ENCODE measurements around the gene NEURL1.

The NEURL1 gene

DNA sequence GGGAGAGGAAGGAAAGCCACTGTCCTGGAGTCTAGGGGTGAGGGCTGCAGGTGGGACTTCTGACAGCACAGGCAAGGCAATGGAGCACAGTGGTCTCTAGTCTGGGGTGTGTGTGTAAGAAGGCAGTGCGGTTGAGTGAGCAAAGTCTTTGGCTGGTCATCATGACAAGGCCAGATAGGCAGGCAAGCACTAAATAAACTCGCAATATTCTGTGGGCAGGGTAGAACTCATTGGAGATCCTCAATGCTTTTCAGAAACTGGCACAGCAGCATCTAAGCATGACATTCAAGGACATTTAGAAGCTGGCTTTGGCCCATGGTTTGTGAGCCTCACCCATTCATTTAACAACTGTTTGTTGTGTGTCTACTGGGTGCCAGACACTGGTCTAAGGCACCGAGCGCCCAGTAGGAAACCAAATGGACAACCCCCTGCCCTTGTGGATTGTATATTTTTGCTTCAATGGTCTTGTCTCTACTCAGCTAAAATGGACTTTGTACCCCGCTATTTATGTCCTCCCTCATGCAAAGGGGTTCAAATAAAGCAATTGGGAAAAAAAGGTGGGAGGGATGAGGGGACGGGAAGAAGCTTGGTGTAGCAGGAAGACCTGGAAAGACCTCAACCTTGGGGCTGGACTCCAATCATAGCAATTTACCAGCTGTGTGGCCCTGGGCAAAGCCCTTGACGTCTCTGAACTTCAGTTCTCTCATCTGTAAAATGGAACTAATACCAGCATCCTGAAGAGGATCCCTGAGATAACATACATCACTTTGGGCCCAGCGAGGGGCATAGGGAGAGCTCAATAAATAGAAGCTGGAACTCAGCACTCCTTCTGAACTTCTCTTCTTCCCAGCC, 116.0 kb downstream of the NEURL1 start:
- no peak for DNase-seq

DNA sequence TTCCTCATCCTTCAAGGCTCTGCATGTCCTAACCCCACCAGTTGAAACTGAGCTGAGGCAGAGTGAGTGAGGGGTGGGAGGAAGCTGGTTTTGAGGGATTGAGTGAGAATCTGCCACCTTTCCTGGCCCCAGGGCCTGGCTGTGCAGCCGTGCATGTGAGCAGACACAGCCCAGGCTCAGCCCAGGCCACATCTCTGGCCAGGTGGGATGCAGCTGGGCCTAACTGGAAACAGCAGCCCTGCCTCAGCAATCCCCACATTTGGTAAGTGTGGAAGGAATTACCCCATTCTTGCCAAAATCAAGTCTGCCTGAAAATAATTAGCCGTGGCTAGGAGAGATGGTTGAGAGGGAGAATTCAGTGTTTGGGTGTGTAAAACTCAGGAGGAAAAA, 116.6 kb downstream of the NEURL1 start:
- no peak for DNase-seq

DNA sequence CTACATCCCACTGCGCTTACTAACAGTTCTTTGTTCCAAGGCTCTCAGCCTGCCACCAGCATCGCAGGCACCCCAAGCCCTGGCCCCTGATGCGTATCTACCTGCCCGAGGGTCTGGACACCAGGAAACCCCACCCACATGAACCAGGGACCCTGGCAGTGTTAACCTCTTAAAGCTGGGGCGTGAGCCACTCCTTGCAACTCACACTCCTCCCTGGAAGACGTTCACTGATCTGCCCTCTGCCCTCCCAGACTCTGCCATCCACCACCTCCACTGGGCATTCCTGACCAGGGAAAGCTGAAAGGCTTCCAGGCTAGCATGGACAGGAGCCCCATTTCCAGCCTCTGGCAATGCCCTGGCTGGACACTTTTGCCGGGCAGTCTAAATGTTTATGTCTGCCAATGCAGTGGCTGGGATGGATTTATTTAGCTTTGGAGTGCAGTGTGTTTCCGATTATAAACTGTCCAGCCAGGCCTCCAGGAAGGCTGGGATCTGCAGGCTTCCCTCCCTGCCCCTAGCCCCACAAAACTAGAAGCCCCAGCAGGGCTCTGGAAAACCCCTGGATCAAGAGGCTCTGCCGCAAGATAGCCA, 117.5 kb downstream of the NEURL1 start:
- no peak for DNase-seq

DNA sequence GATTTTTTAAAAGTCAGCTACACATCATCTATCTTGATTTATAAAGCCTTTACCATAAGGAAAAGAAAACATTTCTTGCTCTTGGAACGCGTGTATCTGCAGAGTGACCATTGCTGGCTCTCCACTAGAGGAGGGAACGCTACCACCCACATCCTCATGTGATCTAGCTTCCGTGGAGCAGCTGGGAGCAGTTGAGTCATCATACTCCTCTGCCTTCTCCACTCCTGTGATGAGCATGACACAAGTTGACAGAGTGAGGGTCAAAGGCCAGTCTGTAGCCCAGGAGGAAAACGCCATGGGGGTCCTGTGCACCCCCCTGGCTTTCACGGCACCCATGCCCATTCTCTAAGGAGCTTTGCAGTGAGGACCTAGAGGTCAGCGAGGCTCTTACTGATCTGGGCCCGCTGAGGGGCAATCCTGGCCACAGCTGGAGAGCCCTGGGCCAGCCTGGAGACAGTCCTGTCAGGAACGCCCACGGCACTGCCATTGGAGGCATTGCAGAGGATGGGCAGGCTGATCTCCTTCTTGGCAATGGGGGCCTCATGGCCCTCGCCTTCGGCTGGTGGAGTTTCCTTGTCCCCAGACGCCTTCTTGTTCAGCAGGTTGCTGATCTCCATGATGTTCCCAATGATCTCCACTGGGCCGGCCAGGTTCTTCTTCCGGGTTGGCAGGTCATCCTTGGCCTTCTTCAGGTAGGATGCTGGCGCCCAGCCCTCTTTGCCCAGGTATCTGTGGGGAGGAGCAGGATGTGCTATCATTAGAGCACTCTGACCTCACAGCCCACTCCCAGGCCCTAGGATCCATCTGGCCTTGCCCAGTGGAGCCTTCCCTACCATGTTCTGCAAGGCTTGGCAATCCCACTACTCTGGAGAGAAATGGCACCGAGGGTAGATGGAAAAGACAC, 119.2 kb downstream of the NEURL1 start:
- DNase-seq: no peak

DNA sequence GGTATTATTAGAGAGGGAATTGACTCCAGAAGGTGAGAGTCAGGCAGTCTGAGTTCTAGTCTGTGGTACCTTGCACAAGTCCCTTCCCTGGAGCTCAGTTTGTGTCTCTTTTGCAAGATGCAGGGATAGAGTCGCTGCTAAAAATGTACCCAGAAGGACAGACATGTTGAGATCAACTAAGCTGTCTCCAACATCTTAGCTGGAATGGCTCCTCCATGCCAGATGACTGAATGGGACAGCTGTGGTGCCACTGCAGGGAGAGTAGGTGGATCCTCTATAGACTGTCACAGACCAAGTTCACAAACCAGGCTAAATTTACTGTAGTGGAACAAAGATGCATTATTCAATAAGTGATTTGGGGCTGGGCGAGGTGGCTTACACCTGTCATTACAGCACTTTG, 120.1 kb downstream of the NEURL1 start:
- no peak for DNase-seq

DNA sequence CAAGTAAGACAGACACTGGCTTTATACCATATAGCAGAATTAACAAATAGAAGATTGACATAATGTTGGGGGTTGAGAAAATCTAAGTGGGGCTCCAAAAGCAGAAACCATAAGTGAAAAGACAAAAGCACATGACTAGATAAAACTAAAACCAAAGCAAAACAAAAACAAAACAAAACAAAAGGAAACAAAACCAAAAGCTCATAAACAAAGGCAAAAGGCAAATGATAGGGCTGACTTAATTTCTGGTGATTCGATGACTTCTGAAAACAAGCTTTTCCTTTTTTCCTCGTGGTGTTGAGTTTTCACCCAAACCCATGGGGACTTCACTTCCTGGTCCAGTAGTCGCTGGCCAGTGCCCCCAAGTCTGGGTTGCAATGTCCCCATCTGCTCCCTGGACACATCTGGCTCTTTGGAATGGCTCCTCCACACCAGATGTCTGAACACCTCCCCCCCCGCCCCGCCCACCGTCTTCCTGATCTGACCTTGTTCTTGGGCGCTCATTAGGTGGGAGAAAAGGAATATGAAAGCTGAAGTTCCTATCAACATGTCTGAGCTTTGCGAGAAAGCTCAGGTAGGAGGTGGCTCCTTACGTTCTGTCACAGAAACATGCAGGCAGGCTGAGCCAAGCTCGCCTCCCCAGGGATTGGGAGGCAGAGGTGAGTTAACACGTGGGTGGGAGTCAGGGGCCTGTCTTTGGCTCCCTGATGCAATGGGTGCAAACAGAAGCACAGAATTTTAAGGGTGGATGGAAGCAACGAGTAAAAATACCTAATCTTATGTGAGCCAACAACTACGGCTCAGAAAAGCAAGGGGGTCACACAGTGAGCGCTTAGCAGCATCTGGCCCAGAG, 121.0 kb downstream of the NEURL1 start:
- no peak for DNase-seq

DNA sequence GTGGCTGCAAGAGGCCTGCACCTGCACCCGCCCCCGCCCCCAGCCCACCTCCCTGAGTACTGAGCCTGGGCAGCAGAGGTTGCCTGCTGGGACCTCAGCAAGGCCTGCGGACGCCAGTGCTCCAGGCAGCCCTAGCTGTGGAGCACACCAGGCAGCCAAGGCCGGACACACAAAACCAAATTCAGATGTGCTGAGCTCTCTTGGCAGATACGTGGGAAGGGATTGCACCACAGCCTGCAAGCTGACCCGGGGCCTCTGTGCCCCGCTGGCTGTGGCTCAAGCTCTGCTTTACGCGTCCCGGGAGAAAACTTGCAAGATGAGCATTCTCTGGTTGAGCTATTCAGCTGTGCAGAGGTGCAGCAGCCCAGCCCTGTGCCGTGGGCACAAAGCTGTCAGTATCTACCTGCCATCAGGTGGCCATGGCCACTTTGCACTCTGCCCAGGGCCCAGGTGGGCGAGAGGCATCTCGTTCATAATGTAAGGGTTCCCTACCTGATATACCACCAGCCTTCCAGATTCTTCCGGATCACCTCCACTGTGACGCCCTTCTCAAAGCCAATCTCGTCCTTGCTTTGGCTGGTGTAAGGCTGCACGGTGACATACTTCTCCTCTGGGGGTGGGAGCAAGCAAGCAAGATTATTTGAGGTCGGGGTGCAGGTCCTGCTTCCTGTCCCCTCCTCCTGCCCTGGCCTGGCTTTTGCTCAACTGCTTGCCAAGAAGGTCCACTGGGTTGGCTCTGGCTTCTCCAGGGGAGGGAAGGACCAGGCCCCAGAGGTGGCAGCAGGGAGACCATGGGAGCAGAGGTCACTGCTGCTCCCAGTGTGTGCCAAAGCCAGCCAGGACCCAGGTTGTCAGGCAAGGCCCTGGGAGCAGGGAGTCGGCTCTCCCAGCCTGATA, 123.4 kb downstream of the NEURL1 start:
- no peak for DNase-seq

DNA sequence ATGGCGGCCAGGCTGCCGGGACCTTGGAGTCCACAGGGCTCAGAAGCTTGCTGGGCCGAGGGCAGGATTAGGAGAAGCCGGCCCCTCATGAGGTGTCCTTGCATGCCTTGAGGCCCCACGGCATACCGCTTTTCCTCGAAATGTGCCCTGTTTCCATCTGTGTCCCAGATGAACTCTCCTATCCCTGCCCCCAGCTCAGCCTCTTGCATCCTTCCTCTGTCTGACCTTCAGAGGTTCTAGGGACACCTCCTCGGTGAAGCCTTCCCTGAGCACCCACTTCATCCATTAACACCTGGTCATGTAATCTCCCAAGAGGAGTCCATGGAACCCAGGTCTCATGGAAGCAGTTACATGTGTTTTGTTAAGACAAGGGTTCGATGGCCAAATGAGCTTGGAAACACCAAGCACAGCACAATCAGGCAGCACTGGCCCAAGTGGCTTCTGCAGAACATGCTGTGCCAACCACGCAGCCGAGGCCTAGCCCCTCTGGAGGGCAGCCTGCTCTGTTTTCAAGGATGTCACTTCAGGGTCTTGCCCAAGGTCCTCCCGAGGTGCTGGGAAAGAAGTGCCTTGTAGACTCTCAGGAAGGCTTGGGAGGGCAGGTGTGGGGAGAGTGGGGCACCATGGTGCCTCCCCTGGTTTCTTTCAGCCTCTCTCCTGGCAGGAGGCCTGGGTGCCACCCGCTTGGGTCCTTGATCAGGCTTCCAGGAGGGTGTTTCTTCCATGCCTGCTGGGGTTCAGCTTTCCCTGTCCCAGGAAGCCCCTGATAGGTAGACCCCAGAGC, 124.3 kb downstream of the NEURL1 start:
- no peak for DNase-seq

DNA sequence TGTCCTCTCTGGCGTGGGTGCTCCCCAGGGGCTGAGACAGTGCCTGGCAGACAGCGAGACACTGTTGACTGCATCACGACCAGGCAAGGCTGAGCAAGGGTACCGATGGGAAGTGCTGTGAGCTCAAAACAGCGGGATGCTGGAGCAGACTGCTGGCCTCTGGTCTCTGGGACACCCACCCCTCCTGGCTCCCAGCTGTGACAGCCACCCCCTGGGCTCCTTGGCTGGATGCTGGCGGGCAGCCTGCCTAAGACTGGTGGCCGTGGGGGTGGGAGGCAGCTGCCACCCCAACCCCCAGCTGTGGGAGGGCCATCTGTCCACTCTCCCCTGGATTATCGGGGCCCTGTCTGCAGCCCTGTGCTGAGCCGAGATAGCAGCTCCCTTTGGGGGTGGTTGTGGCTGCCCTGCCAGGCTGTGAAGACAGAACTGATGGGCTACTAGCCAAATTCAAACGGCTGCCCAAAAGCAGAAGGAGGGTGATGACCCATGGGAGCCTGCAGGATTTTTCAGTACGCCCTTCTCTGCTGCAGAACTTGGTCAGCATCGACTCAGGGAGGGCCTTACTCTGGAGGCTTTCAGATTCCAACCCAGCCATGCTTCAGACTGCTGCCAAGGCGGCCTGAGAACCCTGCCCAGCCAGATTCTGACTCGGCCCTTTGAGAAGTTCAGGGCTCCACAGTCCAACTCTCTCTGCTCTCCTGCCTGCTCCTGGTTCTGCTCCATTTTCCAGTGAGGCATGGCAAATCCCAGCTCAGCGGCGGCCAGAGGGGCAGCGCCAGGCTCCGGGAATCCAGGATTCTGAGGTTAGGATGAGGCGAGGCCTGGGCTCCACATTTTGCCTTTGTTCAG, 125.3 kb downstream of the NEURL1 start:
- DNase-seq: no peak

DNA sequence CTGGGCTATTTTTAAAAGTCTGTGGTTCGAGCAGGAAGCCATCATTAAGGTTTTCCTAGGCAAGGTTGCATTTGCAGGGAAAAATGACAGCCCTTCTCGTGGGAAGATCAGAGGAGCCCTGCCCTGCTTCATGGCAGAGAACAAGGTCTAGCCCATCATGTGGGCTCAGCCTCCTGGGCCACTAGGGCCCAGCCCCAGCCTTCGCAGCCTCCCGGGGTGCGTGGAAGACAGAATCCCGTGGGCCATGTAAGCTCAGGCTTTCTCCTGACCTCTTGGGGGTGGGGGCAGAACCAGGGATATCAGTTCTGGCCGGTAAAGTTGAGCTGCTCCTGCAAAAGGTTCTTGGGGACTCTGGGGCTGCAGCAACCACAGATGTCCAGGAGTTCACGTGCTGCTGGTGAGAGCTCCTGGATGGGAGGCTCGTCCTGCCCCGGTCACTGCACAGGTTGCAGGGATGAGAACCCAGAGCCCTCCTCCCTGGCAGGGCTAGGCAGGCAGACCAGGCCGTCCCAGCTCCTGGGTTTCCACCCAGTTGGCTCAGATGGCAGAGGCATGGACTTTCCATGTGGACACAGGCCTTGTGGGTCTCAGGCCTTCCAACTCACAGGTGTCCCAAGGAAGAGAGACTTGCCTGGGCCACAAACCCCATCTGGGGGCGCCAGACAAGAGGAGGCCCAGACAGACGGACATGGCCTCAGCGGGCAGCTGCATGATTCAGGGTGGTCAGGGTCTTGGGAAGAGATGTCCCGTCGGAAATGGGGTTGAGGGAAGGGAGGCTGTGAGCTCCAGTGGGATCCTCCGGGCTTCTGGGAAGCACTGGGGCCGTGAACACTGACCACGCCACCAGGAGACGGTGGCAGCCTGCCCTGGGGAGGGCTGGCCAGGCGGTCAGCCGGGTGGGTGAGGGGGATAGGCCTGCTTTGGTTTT, 126.2 kb downstream of the NEURL1 start:
- no peak for DNase-seq

DNA sequence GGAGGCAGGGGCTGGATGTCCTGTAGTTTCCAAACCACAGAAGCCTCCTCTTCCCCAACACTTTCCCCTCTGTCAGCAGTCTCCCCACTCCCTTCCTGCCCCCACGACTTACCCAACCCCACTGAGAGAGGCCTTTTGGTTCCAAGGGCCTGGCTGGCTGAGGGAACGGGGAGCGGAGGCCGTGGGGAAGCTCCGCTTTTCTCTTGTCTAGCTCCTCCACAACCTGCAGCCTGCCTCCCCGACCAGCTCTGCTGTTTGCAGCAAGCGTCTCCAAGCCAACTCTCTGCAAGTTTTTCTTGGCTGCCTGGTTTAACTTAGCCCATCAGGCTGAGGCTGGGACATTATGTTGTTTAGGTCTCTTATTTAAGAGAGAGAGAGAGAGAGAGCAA, 126.8 kb downstream of the NEURL1 start:
- DNase-seq: no peak

DNA sequence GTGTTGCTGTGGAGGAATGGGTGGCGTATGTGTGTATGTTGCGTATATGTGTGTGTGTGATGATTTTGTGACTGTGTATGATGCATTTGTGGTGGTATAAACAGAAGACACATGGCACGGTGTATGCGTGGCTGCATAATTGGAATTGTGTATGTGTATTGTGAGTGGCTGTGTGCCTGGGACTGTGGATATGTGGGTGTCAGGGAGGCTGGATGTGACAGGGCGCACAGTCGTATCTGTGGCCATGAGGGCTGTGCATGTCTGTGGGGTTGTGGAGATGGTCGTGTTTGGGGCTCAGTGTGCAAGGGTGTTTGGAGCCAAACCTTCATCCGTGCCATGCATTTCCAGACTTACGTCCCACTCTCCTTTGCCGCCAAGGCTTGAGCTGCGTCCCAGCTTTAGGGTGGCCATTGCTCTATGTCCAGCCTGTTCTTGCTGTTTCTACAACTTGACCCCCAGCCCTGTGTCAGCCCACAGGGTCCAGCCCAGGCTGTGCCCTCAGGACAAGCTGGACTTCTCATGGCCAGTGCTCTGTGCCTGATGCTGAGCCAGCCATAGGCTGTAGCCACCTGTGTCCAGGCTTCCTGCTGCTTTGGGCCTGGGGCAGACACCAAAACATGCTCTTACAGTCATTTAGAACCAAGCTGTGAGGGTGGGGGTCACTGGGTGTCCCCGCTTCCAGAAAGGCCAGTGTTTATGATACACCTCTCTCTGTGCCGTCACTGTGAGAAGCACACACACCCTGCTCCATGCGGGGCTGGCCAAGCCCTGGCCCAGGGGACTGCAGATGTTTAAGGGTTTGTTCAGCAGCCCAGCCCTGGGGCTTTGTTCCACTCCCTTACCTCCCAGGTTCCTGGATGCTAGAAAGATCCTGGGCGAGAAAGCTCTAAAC, 127.6 kb downstream of the NEURL1 start:
- DNase-seq: no peak

DNA sequence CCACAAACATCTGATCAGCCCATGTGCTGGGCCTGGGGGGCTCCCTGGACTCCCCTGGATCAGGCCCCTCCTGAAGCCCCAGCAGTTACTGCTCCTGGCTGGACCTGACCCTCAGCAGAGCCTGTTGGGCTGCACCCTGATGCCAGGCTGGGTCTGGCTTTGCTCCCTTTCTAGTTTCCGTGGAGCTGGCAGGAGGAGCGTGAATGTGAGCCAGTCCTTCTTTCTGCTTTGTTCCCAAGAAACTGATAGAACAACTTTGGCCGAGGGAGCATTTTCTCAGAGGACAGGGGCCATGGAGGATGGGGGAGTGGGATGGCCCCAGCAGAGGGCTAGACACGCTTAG, 128.2 kb downstream of the NEURL1 start:
- DNase-seq: no peak

DNA sequence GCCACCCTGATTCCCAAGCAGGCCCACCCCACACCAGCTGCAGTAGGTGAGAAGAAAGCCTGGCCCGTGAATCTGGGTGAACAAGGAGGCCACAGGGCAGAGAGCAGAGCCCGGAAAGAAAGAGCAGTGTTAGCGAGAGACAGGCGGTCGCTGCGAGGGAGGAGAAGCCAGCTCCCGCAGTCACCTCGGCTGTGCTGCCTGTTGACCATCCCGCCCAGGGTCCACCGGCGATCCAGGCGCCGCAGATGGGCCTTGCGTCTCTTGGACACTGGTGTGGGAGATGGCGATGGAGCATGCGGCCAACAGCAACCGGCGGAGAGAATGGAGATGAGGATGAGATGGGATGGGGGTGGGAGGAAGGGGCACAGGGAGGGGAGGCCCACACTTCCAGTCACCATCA, 128.8 kb downstream of the NEURL1 start:
- DNase-seq: no peak

DNA sequence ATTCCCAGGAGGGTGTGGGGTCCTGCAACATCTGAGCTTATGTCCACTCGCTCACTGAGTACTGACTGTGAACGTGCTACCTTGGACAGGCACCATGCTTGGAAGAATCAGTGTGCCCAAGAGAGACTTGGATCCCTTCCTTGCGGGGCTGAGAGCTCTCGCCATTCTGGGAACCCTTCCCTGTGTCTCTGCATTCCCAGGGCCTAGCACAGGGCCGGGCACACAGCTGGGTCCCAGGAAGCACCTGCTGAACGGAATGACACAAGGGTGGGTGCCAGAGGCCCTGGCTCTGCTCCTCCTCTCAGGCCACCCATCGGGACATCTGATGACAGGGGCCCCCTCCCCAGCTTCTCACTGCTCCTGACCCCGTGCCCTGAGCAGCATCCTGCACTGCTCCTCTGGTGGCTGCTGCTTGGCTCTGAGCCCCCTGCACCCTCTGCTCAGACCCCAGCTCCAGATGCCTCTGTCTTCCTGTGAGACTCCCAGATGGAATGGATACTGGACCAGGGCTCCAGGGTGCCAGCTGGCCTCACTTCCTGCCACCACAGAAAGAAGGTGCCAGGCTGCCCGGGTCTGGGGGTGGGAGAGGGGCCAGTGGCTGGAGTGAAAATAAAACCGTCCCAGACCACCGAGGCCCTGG, 129.6 kb downstream of the NEURL1 start:
- no peak for DNase-seq

DNA sequence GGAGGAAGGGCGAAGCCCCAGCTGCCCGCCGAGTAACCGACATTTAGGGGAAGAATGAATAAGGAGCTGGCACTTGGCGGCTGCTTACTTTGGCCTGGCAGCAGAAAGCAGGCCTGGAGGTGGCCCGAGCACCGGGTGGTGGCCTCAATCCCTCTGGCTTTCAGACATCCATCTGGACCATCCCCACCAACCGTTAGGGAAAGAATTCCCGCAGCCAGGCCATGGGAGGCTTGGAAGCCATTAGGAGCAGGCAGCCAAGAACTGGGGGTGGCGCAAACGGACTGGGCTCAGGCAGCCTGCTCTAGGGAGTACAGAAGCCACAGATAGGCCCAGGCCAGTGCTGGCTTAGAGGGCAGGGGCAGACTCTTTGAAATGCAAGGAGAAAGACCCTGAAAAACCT, 132.7 kb downstream of the NEURL1 start:
- DNase-seq: no peak

Data from activated T-cell treated with anti-CD3 and anti-CD28 coated beads for 4 hours (primary cell).